ENCODE measurements around the gene SYT12. TPM values are rescaled to one million over a fixed set of nuclear protein-coding genes. Genes with fewer than 3 reads are reported as not detected.

SYT12 gene
- total and polyA plus RNA-seq, 9 of the 15 experiments (the other 6 are each of a cell fraction or from before 2014, with no cell fraction given): 0.03 to 0.11 (median 0.03) TPM; not detected in 4

- TF ChIP-seq ZBTB33 (CRISPR knock-in tag; IDR thresholded peaks at IDR 0.05) (peak; percentile 78), ESRRA (IDR thresholded peaks at IDR 0.05; ENCODE audit: borderline replicate concordance, low read depth) (no peak), ATF4 (CRISPR knock-in tag; IDR thresholded peaks at IDR 0.05) (no peak), ZNF830 (CRISPR knock-in tag; IDR thresholded peaks at IDR 0.05) (no peak), REST (IDR thresholded peaks at IDR 0.05; ENCODE audit: borderline replicate concordance) (peak; percentile 52; the same call in 1 of the 2 replicates), REST (CRISPR knock-in tag; IDR thresholded peaks at IDR 0.05; ENCODE audit: low read depth) (no peak), ZFPM2 (CRISPR knock-in tag; IDR thresholded peaks at IDR 0.05) (no peak), CBX3 (IDR thresholded peaks at IDR 0.05; ENCODE audit: borderline replicate concordance in 1 of 2, low read length in 2 of 2) (0 out of 3 replicates have a peak, but pooled peaks of 1 of the 2 experiments have one; percentile 17), ZC3H8 (IDR thresholded peaks at IDR 0.05) (no peak), CREB1 (IDR thresholded peaks at IDR 0.05) (no peak), CREB1 (CRISPR knock-in tag; IDR thresholded peaks at IDR 0.05) (no peak), ZNF57 (CRISPR knock-in tag; IDR thresholded peaks at IDR 0.05) (no peak), SMAD3 (CRISPR knock-in tag; conservative IDR thresholded peaks at IDR 0.05) (no peak), BRF1 (IDR thresholded peaks at IDR 0.05; ENCODE audit: borderline replicate concordance, extremely low read depth, insufficient read length) (no peak), ZNF280A (IDR thresholded peaks at IDR 0.05; ENCODE audit: low read depth, partially characterized antibody) (no peak)
Measured at GRCh38 chr11:67071420-67072284, 48.7 kb downstream of the SYT12 start (continued).

Data from K562 (cell line).